Heart right ventricle (tissue), 16 donors: ENCODE measurements around the gene ARPC1B. TPM values are rescaled to one million over a fixed set of nuclear protein-coding genes. Genes with fewer than 3 reads are reported as not detected.
"Not testable (repeated sequence)": the region's sequence is repeated elsewhere in the genome, so short reads cannot be mapped to it uniquely, and the experiment has no call there.

Source experiments
- ATAC-seq, 8 donors: fragments of 200-7000 bp; cut with Tn5 transposase; one replicate each; pipeline ENCODE4 v1.9.1; 2020; ENCODE audit warnings: mild to moderate bottlenecking in 8 of 8, moderate library complexity in 8 of 8, moderate number of reproducible peaks in 1 of 8
- DNase-seq, 2 donors: peaks; one replicate each; pipeline ENCODE4 v3.0.0-alpha.2; 2020
- H3K27ac ChIP-seq, 10 donors: fragments of 200-600 bp; sonication (generic) in 2 of 10; one replicate each; pipeline versions ENCODE4 v1.5.0 to v1.8.0; 2020 to 2022; ENCODE audit warnings: mild to moderate bottlenecking in 3 of 10
- H3K27me3 ChIP-seq, 7 donors: fragments of 200-600 bp; one replicate each; pipeline ENCODE4 v1.8.0; 2021 to 2022; ENCODE audit warnings: mild to moderate bottlenecking in 2 of 7
- H3K36me3 ChIP-seq, 9 donors: fragments of 200-600 bp; sonication (generic) in 1 of 9; one replicate each; pipeline versions ENCODE4 v1.5.0 to v1.8.0; 2020 to 2022; ENCODE audit warnings: mild to moderate bottlenecking in 2 of 9
- H3K4me1 ChIP-seq, 9 donors: fragments of 200-600 bp; sonication (generic) in 1 of 9; one replicate each; pipeline versions ENCODE4 v1.5.0 to v1.8.0; 2020 to 2022; ENCODE audit warnings: mild to moderate bottlenecking in 4 of 9
- H3K4me3 ChIP-seq, 10 donors: fragments of 200-600 bp; sonication (generic) in 2 of 10; one replicate each; pipeline versions ENCODE4 v1.5.0 to v1.8.0; 2020 to 2022; ENCODE audit warnings: mild to moderate bottlenecking in 7 of 10, moderate library complexity in 2 of 10
- H3K9me3 ChIP-seq, 11 donors: fragments of 200-600 bp in 10 of 11; sonication (generic) in 2 of 11; one replicate each; pipeline versions ENCODE4 v1.5.0 to v1.8.0; 2013 to 2022; ENCODE audit warnings: mild to moderate bottlenecking in 2 of 11, control low read depth in 1 of 11, moderate library complexity in 1 of 11
- CTCF ChIP-seq, 9 donors: fragments of 200-600 bp; sonication (generic) in 2 of 9; IDR thresholded peaks; one replicate each; pipeline versions ENCODE4 v1.5.0 to v1.8.0; 2021 to 2022; ENCODE audit warnings: antibody characterized with exemption in 9 of 9, mild to moderate bottlenecking in 5 of 9, moderate library complexity in 1 of 9
- WGBS, 2 donors: extraction: QIAGEN DNeasy Blood & Tissue Kit; methylation state at CpG; one replicate each; pipeline ENCODE4 v1.1.7; 2013; ENCODE audit warnings: inconsistent platforms in 1 of 2; 5-methylcytosine and 5-hydroxymethylcytosine counted together
- intact Hi-C, 10 donors: fragments of 100-400 bp; cut with DNase I; formaldehyde crosslinking; loops; one replicate each; pipeline versions ENCODE4 v1.11.1 to v1.14.2; 2022
- polyA plus RNA-seq, 2 donors: library from polyadenylated mRNA; stranded (reverse); fragments of 200-250 nt; gene quantifications; one replicate each; pipeline ENCODE4 v1.2.3, GENCODE V29; 2013
- total RNA-seq, 10 donors: library from RNA; stranded (reverse); fragmentation: NEBNext Ultra II Directional in 3 of 10; extraction: Animal tissue kit (Norgen Biotek cat#: 25700) in 3 of 10; gene quantifications; one replicate each; pipeline versions ENCODE4 v1.2.1 to v1.2.4, GENCODE V29; 2021 to 2023
- donor health status: Arrhythmogenic right ventricular cardiomyopathy.
- donor health status: ischemic (EF 13 %, LVEDD 7.1; RV severe dilation, severe dysfunction).
- donor health status: healthy with polysubstance abuse.
- donor health status: DM: no; HTN: yes; CAD: no.
- donor health status: DM: no; HTN: no; CAD: no.
- donor health status: ischemic (EF 25% LVEDD 6.9; RV normal size, moderate dysfunction).
- donor health status: ischemic (EF 25% LVEDD 5.7; RV mildly dilated, moderate dysfunction).
- donor health status: healthy.
- donor health status: DM: yes; HTN: yes; CAD: no.
- donor health status: Ischemic cardiomyopathy.
- donor health status: ischemic (EF 35%, LVEDD 5.7; RV mildly dilated, moderate dysfunction).
- donor health status: nonischemic (EF 11% LVEDD 7.7; RV severe dilation, severe dysfunction).
- donor health status: DM: yes; HTN: yes; CAD: no.
- donor health status: PGD.
- donor health status: ischemic (EF 29% LVEDD 5.4; RV normal size, mild dysfunction).
- donor health status: nonischemic (EF 23%, LVEDD 6.1; RV moderate dilation, normal function).

Gene ARPC1B
- total and polyA plus RNA-seq, 12 donors: 16.2 to 161 (median 23.5) TPM

GRCh38 chr7:99385564-99385963 is 11.0 kb downstream of the ARPC1B start:
- TF ChIP-seq CTCF (IDR thresholded peaks at IDR 0.05): no peak
- peaks cover 0 to 87% (median 25%) of the 10 kb centered on the region in 9 donors for H3K36me3 ChIP-seq
- ATAC-seq (no peak), DNase-seq (no peak)
- H3K4me1 ChIP-seq: peaks cover 6 to 42% (median 15%) of the 10 kb centered on the region in 9 donors
- 86% methylated on average over 8 of the region's 8 CpGs for WGBS, 2 donors
- intact Hi-C loops: no loop called here
- H3K27ac ChIP-seq: peak overlapping the region in 1 of 10 donors; percentile 35
- no peaks in the 10 kb centered on the region for H3K27me3 ChIP-seq
- no peak overlapping the region for H3K4me3 ChIP-seq
- H3K9me3 ChIP-seq: no peaks in the 10 kb centered on the region

DNA sequence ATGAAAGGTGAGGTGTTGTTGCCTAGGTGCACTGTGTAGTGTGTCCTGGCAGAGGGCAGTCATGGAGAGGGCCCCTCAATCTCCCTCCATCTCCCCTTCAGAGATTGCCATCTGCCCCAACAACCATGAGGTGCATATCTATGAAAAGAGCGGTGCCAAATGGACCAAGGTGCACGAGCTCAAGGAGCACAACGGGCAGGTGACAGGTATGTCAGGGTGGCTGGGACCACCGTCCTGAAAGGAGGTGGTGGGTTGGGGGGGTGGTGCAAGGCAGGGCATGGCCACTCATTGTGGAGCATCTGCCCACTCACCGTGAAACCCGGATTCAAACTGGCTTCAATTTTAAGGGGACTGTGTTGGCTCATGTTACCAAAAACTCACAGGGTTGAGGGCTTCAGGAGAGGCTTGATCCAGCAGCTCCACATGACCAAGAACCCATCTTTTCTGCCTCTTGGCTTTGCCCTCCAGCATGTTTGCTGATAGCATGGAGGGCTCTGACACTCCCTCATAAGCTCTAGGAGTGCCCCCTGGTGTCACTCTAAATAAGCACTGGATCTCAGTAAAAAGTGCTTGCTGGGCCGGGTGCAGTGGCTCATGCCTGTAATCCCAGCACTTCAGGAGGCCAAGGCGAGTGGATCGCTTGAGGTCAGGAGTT is 12.2 kb downstream of the ARPC1B start:
- DNase-seq (no peak), ATAC-seq (peak in 1 of 8 donors; percentile 13)
- 86 to 95% methylated on average over 9 of the region's 9 CpGs for WGBS, 2 donors
- Histone ChIP-seq H3K9me3 (no peaks in the 10 kb centered on the region), H3K4me3 (no peak overlapping the region), H3K4me1 (peaks cover 0 to 32% (median 4%) of the 10 kb centered on the region in 9 donors), H3K27ac (no peak overlapping the region), H3K27me3 (no peaks in the 10 kb centered on the region), H3K36me3 (peaks cover 0 to 89% (median 29%) of the 10 kb centered on the region in 9 donors)
- peak in 6 of 9 donors; percentile 19 to 49 (median 31) for TF ChIP-seq CTCF (IDR thresholded peaks at IDR 0.05)
- intact Hi-C loops: no loop called here

GRCh38 chr7:99387239-99387635 is 12.7 kb downstream of the ARPC1B start:
- DNase-seq, H3K4me3 ChIP-seq, intact Hi-C loops, H3K9me3 ChIP-seq, H3K27ac ChIP-seq, H3K27me3 ChIP-seq, ATAC-seq: not testable (repeated sequence)
- peaks cover 0 to 32% (median 3%) of the 10 kb centered on the region in 9 donors for H3K4me1 ChIP-seq
- WGBS, 2 donors: 95 to 98% methylated on average over 14 of the region's 14 CpGs
- peaks cover 0 to 89% (median 29%) of the 10 kb centered on the region in 9 donors for H3K36me3 ChIP-seq

- 95 to 96% methylated on average over 20 of the region's 20 CpGs for WGBS, 2 donors
- no peak for ATAC-seq
- peaks cover 0 to 92% (median 29%) of the 10 kb centered on the region in 9 donors for H3K36me3 ChIP-seq
- H3K9me3 ChIP-seq: no peaks in the 10 kb centered on the region
- no peak for TF ChIP-seq CTCF (IDR thresholded peaks at IDR 0.05)
- no peaks in the 10 kb centered on the region for H3K27me3 ChIP-seq
- peaks cover 3 to 33% (median 10%) of the 10 kb centered on the region in 9 donors for H3K4me1 ChIP-seq
- H3K4me3 ChIP-seq: no peak overlapping the region
- DNase-seq: no peak
- intact Hi-C loops: no loop called here
- H3K27ac ChIP-seq: no peak overlapping the region
Observed at GRCh38 chr7:99387912-99388311, 13.4 kb downstream of the ARPC1B start.

DNA sequence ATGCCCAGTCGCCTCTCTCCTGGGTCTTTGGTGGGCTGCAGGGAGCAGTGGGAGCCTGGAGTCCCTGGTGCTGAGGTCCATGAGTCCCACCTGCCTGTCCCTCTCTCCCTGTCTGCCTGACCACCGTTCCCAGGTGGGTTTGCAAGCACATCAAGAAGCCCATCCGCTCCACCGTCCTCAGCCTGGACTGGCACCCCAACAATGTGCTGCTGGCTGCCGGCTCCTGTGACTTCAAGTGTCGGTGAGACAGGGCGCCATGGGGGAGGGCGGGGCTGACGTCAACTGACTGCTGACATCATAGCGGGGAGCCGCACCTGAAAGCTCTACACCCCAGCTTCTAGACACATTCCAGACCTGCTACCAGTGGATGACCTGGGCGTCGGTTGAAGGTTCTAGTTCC is 15.2 kb downstream of the ARPC1B start:
- Histone ChIP-seq H3K27ac (no peak overlapping the region), H3K36me3 (peaks cover 0 to 95% (median 29%) of the 10 kb centered on the region in 9 donors), H3K9me3 (no peaks in the 10 kb centered on the region), H3K4me1 (peaks cover 3 to 29% (median 21%) of the 10 kb centered on the region in 9 donors), H3K4me3 (no peak overlapping the region), H3K27me3 (no peaks in the 10 kb centered on the region)
- intact Hi-C loops: no loop called here
- ATAC-seq (no peak), DNase-seq (no peak)
- 90 to 92% methylated on average over 12 to 13 of the region's 13 CpGs for WGBS, 2 donors
- no peak for TF ChIP-seq CTCF (IDR thresholded peaks at IDR 0.05)
